Colonic mucosa (tissue), 4 donors: Measurements from ENCODE around the gene FEM1B. TPM values are rescaled to one million over a fixed set of nuclear protein-coding genes. Genes with fewer than 3 reads are reported as not detected.

Experiments
- DNase-seq: peaks from one replicate; pipeline ENCODE4 v3.0.0-alpha.2; 2020
- H3K27ac ChIP-seq: fragments of 200-600 bp; one replicate; pipeline ENCODE4 v1.8.0; 2021
- H3K27me3 ChIP-seq: fragments of 200-600 bp; one replicate; pipeline ENCODE4 v1.8.0; 2021
- H3K36me3 ChIP-seq: fragments of 200-600 bp; one replicate; pipeline ENCODE4 v1.8.0; 2021
- H3K4me1 ChIP-seq: fragments of 200-600 bp; one replicate; pipeline ENCODE4 v1.8.0; 2021; ENCODE audit warnings: mild to moderate bottlenecking
- H3K4me3 ChIP-seq: fragments of 200-600 bp; one replicate; pipeline ENCODE4 v1.8.0; 2021
- H3K9ac ChIP-seq, 2 donors: one replicate each; pipeline ENCODE4 v1.7.0; 2013; ENCODE audit warnings: control low read depth in 2 of 2, low read depth in 2 of 2, low read length in 2 of 2
- H3K9me3 ChIP-seq: fragments of 200-600 bp; one replicate; pipeline ENCODE4 v1.8.0; 2021
- CTCF ChIP-seq: fragments of 200-600 bp; IDR thresholded peaks from one replicate; pipeline ENCODE4 v1.8.0; 2022; ENCODE audit warnings: antibody characterized with exemption, mild to moderate bottlenecking
- intact Hi-C: fragments of 100-400 bp; cut with DNase I; formaldehyde crosslinking; loops from one replicate; pipeline ENCODE4 v1.14.1; 2022
- total RNA-seq, 2 donors: library from RNA; stranded (reverse); fragmentation: NEBNext Ultra II Directional in 1 of 2; extraction: Animal tissue kit (Norgen Biotek cat#: 25700) in 1 of 2; gene quantifications; one replicate each; pipeline ENCODE4 v1.2.1, GENCODE V29; 2021
- donor health status: healthy.
- donor health status: DM: no; HTN: no; CAD: no.
- donor health status: DM: no; HTN: no; CAD: no.

Gene FEM1B
- total RNA-seq, 2 donors from 2014 or later = 34.4 to 52.4 TPM

- no peaks in the 10 kb centered on the region for H3K4me1 ChIP-seq
Observed at GRCh38 chr15:68261980-68262379, 15.6 kb upstream of the FEM1B start.

GRCh38 chr15:68262514-68263356, 14.8 kb upstream of the FEM1B start:
- Histone ChIP-seq H3K9me3 (no peaks in the 10 kb centered on the region), H3K4me1 (no peaks in the 10 kb centered on the region), H3K27ac (no peak overlapping the region), H3K36me3 (no peaks in the 10 kb centered on the region), H3K27me3 (peaks cover under 1% of the 10 kb centered on the region), H3K4me3 (no peak overlapping the region), H3K9ac (no peak overlapping the region)
- no peak for TF ChIP-seq CTCF
- intact Hi-C loops = no loop called here
- no peak for DNase-seq

More at GRCh38 chr15:68261980-68262379, 15.6 kb upstream of the FEM1B start:
- no peak for TF ChIP-seq CTCF
- Histone ChIP-seq H3K9me3 (no peaks in the 10 kb centered on the region), H3K27ac (no peak overlapping the region), H3K36me3 (no peaks in the 10 kb centered on the region), H3K9ac (no peak overlapping the region), H3K4me3 (no peak overlapping the region), H3K27me3 (no peaks in the 10 kb centered on the region)
- no peak for DNase-seq
- intact Hi-C loops = no loop called here

- Histone ChIP-seq H3K4me1 (no peaks in the 10 kb centered on the region), H3K4me3 (no peak overlapping the region), H3K9ac (no peak overlapping the region), H3K9me3 (no peaks in the 10 kb centered on the region), H3K27ac (no peak overlapping the region), H3K27me3 (peaks cover 6% of the 10 kb centered on the region), H3K36me3 (no peaks in the 10 kb centered on the region)
- no peak for DNase-seq
- TF ChIP-seq CTCF = no peak
- intact Hi-C loops = no loop called here
Observed at GRCh38 chr15:68264282-68264681, 13.3 kb upstream of the FEM1B start.

- no peak overlapping the region for H3K27ac ChIP-seq
- no peak for TF ChIP-seq CTCF
- no peak overlapping the region for H3K9ac ChIP-seq
- no peaks in the 10 kb centered on the region for H3K9me3 ChIP-seq
- no peaks in the 10 kb centered on the region for H3K4me1 ChIP-seq
- peaks cover 6% of the 10 kb centered on the region for H3K27me3 ChIP-seq
- intact Hi-C loops = no loop called here
- DNase-seq = no peak
- H3K36me3 ChIP-seq = no peaks in the 10 kb centered on the region
- no peak overlapping the region for H3K4me3 ChIP-seq
Observed at GRCh38 chr15:68265081-68265480, 12.5 kb upstream of the FEM1B start.

- no peak for DNase-seq
- Histone ChIP-seq H3K9ac (no peak overlapping the region), H3K36me3 (no peaks in the 10 kb centered on the region), H3K4me3 (no peak overlapping the region), H3K9me3 (no peaks in the 10 kb centered on the region), H3K27me3 (peaks cover 6% of the 10 kb centered on the region), H3K4me1 (no peaks in the 10 kb centered on the region), H3K27ac (no peak overlapping the region)
- TF ChIP-seq CTCF = no peak
- intact Hi-C loops = no loop called here
Observed at GRCh38 chr15:68265674-68266073, 11.9 kb upstream of the FEM1B start.
